GM12891 (cell line): ENCODE data around the gene KRTAP5-11.

ENCODE experiments used
- POLR2A ChIP-seq: IDR thresholded peaks from 2 replicates; pipeline ENCODE4 v1.6.1; 2011; ENCODE audit warnings: low read depth, low read length, control low read depth
- POLR2AphosphoS5 ChIP-seq: IDR thresholded peaks from 2 replicates; pipeline ENCODE4 v1.6.1; 2011; ENCODE audit warnings: low read depth, low read length, control low read depth
- POU2F2 ChIP-seq: IDR thresholded peaks from 2 replicates; pipeline ENCODE4 v1.6.1; 2011; ENCODE audit warnings: low read depth, mild to moderate bottlenecking, control low read depth, low read length, moderate library complexity
- TAF1 ChIP-seq: IDR thresholded peaks from 2 replicates; pipeline ENCODE4 v1.6.1; 2011; ENCODE audit warnings: low read depth, low read length, control low read depth

- TF ChIP-seq POLR2AphosphoS5 (no peak), POLR2A (no peak), TAF1 (no peak), POU2F2 (no peak)
These were observed 44.0 kb downstream of the KRTAP5-11 start for GRCh38 chr11:71538666-71538990.
